ENCODE results near the gene FCGR3A.
A peak's percentile ranks its signal among the peaks of the same experiment; 100 is the strongest.
"Not testable (repeated sequence)": the region's sequence is repeated elsewhere in the genome, so short reads cannot be mapped to it uniquely, and the experiment has no call there.

The FCGR3A gene

GRCh38 chr1:161543125-161543524 is 6.5 kb downstream of the FCGR3A start:
- H3F3A ChIP-seq (ENCODE audit: insufficient read depth, low read length); H2AFZ ChIP-seq (ENCODE audit: low read length); H3K9me3 ChIP-seq (ENCODE audit: low read length); H3K36me3 ChIP-seq (ENCODE audit: insufficient read depth, low read length); H3K9ac ChIP-seq (ENCODE audit: low read length); H3K27me3 ChIP-seq (ENCODE audit: insufficient read depth, low read length); H3K79me2 ChIP-seq (ENCODE audit: insufficient read depth, low read length); H3K4me3 ChIP-seq (ENCODE audit: low read depth, low read length, poor library complexity, severe bottlenecking); H4K20me1 ChIP-seq (ENCODE audit: insufficient read depth, low read length); H3K4me2 ChIP-seq (ENCODE audit: low read length); H3K9me2 ChIP-seq (ENCODE audit: low read depth, low read length); H3K27ac ChIP-seq (ENCODE audit: low read depth, low read length, poor library complexity, severe bottlenecking): not testable (repeated sequence)
- H3K4me1 ChIP-seq (ENCODE audit: insufficient read depth, low read length, severe bottlenecking), result peaks cover 11% of the 10 kb centered on the region

GRCh38 chr1:161542091-161542559 is 7.5 kb downstream of the FCGR3A start:
- not testable (repeated sequence) for H4K20me1 ChIP-seq (ENCODE audit: insufficient read depth, low read length); H3K27me3 ChIP-seq (ENCODE audit: insufficient read depth, low read length); H3K9ac ChIP-seq (ENCODE audit: low read length); H3K4me3 ChIP-seq (ENCODE audit: low read depth, low read length, poor library complexity, severe bottlenecking); H3K4me2 ChIP-seq (ENCODE audit: low read length); H3K27ac ChIP-seq (ENCODE audit: low read depth, low read length, poor library complexity, severe bottlenecking); H3K9me2 ChIP-seq (ENCODE audit: low read depth, low read length); H3K9me3 ChIP-seq (ENCODE audit: low read length); H3K36me3 ChIP-seq (ENCODE audit: insufficient read depth, low read length); H2AFZ ChIP-seq (ENCODE audit: low read length); H3K79me2 ChIP-seq (ENCODE audit: insufficient read depth, low read length); H3F3A ChIP-seq (ENCODE audit: insufficient read depth, low read length)
- H3K4me1 ChIP-seq (ENCODE audit: insufficient read depth, low read length, severe bottlenecking), result peaks cover 11% of the 10 kb centered on the region

GRCh38 chr1:161540570-161540960 is 9.1 kb downstream of the FCGR3A start:
- H3K36me3 ChIP-seq (ENCODE audit: insufficient read depth, low read length); H3K9ac ChIP-seq (ENCODE audit: low read length); H3K27me3 ChIP-seq (ENCODE audit: insufficient read depth, low read length); H2AFZ ChIP-seq (ENCODE audit: low read length); H3K79me2 ChIP-seq (ENCODE audit: insufficient read depth, low read length); H4K20me1 ChIP-seq (ENCODE audit: insufficient read depth, low read length); H3K9me2 ChIP-seq (ENCODE audit: low read depth, low read length); H3K9me3 ChIP-seq (ENCODE audit: low read length); H3K27ac ChIP-seq (ENCODE audit: low read depth, low read length, poor library complexity, severe bottlenecking); H3F3A ChIP-seq (ENCODE audit: insufficient read depth, low read length): not testable (repeated sequence)
- Histone ChIP-seq H3K4me3 (ENCODE audit: low read depth, low read length, poor library complexity, severe bottlenecking) (peak overlapping the region; percentile 75), H3K4me1 (ENCODE audit: insufficient read depth, low read length, severe bottlenecking) (peaks cover 11% of the 10 kb centered on the region), H3K4me2 (ENCODE audit: low read length) (peak overlapping the region; percentile 97)

GRCh38 chr1:161539731-161540569 is 9.7 kb downstream of the FCGR3A start:
- H2AFZ ChIP-seq (ENCODE audit: low read length); H3K27ac ChIP-seq (ENCODE audit: low read depth, low read length, poor library complexity, severe bottlenecking); H3K9me3 ChIP-seq (ENCODE audit: low read length); H3K79me2 ChIP-seq (ENCODE audit: insufficient read depth, low read length); H3F3A ChIP-seq (ENCODE audit: insufficient read depth, low read length); H3K9me2 ChIP-seq (ENCODE audit: low read depth, low read length); H4K20me1 ChIP-seq (ENCODE audit: insufficient read depth, low read length); H3K27me3 ChIP-seq (ENCODE audit: insufficient read depth, low read length); H3K36me3 ChIP-seq (ENCODE audit: insufficient read depth, low read length): not testable (repeated sequence)
- Histone ChIP-seq H3K4me1 (ENCODE audit: insufficient read depth, low read length, severe bottlenecking) (peaks cover 11% of the 10 kb centered on the region), H3K4me3 (ENCODE audit: low read depth, low read length, poor library complexity, severe bottlenecking) (peak overlapping the region; percentile 75), H3K9ac (ENCODE audit: low read length) (peak overlapping the region; percentile 61; the same call in 1 of the 2 replicates), H3K4me2 (ENCODE audit: low read length) (peak overlapping the region; percentile 97)

GRCh38 chr1:161538925-161539479 is 10.6 kb downstream of the FCGR3A start:
- not testable (repeated sequence) for H3K27me3 ChIP-seq (ENCODE audit: insufficient read depth, low read length); H4K20me1 ChIP-seq (ENCODE audit: insufficient read depth, low read length); H3K9ac ChIP-seq (ENCODE audit: low read length); H3F3A ChIP-seq (ENCODE audit: insufficient read depth, low read length); H3K36me3 ChIP-seq (ENCODE audit: insufficient read depth, low read length); H3K9me2 ChIP-seq (ENCODE audit: low read depth, low read length); H3K27ac ChIP-seq (ENCODE audit: low read depth, low read length, poor library complexity, severe bottlenecking); H3K79me2 ChIP-seq (ENCODE audit: insufficient read depth, low read length); H3K9me3 ChIP-seq (ENCODE audit: low read length); H2AFZ ChIP-seq (ENCODE audit: low read length)
- Histone ChIP-seq H3K4me2 (ENCODE audit: low read length) (0 out of 2 replicates have a peak overlapping the region, but pooled peaks have one; percentile 97), H3K4me3 (ENCODE audit: low read depth, low read length, poor library complexity, severe bottlenecking) (peak overlapping the region; percentile 75), H3K4me1 (ENCODE audit: insufficient read depth, low read length, severe bottlenecking) (peaks cover 11% of the 10 kb centered on the region)

- H3K27ac ChIP-seq (ENCODE audit: low read depth, low read length, poor library complexity, severe bottlenecking); H3K79me2 ChIP-seq (ENCODE audit: insufficient read depth, low read length); H3K9me3 ChIP-seq (ENCODE audit: low read length); H4K20me1 ChIP-seq (ENCODE audit: insufficient read depth, low read length); H3K9me2 ChIP-seq (ENCODE audit: low read depth, low read length); H3K27me3 ChIP-seq (ENCODE audit: insufficient read depth, low read length); H3K36me3 ChIP-seq (ENCODE audit: insufficient read depth, low read length); H2AFZ ChIP-seq (ENCODE audit: low read length); H3K9ac ChIP-seq (ENCODE audit: low read length); H3K4me2 ChIP-seq (ENCODE audit: low read length); H3F3A ChIP-seq (ENCODE audit: insufficient read depth, low read length); H3K4me3 ChIP-seq (ENCODE audit: low read depth, low read length, poor library complexity, severe bottlenecking): not testable (repeated sequence)
- H3K4me1 ChIP-seq (ENCODE audit: insufficient read depth, low read length, severe bottlenecking), result peaks cover 11% of the 10 kb centered on the region
Observed at GRCh38 chr1:161537068-161537669, 12.4 kb downstream of the FCGR3A start.

GRCh38 chr1:161532644-161533567 is 16.7 kb downstream of the FCGR3A start:
- not testable (repeated sequence) for H2AFZ ChIP-seq (ENCODE audit: low read length); H3K79me2 ChIP-seq (ENCODE audit: insufficient read depth, low read length); H4K20me1 ChIP-seq (ENCODE audit: insufficient read depth, low read length); H3K4me3 ChIP-seq (ENCODE audit: low read depth, low read length, poor library complexity, severe bottlenecking); H3K9ac ChIP-seq (ENCODE audit: low read length); H3K36me3 ChIP-seq (ENCODE audit: insufficient read depth, low read length); H3F3A ChIP-seq (ENCODE audit: insufficient read depth, low read length); H3K9me2 ChIP-seq (ENCODE audit: low read depth, low read length); H3K4me2 ChIP-seq (ENCODE audit: low read length); H3K27ac ChIP-seq (ENCODE audit: low read depth, low read length, poor library complexity, severe bottlenecking); H3K4me1 ChIP-seq (ENCODE audit: insufficient read depth, low read length, severe bottlenecking); H3K9me3 ChIP-seq (ENCODE audit: low read length); H3K27me3 ChIP-seq (ENCODE audit: insufficient read depth, low read length)

Measured in OCI-LY1 (cell line).